Neural cell (in vitro differentiated cells): ENCODE measurements around the gene LYAR. TPM values are rescaled to one million over a fixed set of nuclear protein-coding genes. Genes with fewer than 3 reads are reported as not detected.

Experiments used
- H2AFZ ChIP-seq: fragments of 200-600, 300-800 bp; sonication (generic), shearing (Covaris generic); 2 replicates; pipeline ENCODE4 v1.6.0; 2014; ENCODE audit warnings: low read depth, mild to moderate bottlenecking, antibody characterized with exemption, low read length, moderate library complexity
- H3F3A ChIP-seq: fragments of 200-600 bp; shearing (Covaris generic); 2 replicates; pipeline ENCODE4 v1.6.1; 2016; ENCODE audit warnings: mild to moderate bottlenecking, moderate library complexity, mixed read lengths, antibody characterized with exemption, low read length; ENCODE audit not compliant: insufficient read depth, poor library complexity, severe bottlenecking
- H3K27ac ChIP-seq: fragments of 200-600, 300-800 bp; sonication (generic), shearing (Covaris generic); 2 replicates; pipeline ENCODE4 v1.5.1; 2014; ENCODE audit warnings: mild to moderate bottlenecking, low read length, moderate library complexity
- H3K27me3 ChIP-seq: fragments of 300-800, 200-600 bp; sonication (generic), shearing (Covaris generic); 2 replicates; pipeline ENCODE4 v1.6.0; 2014; ENCODE audit warnings: mild to moderate bottlenecking, low read depth, low read length, moderate library complexity; ENCODE audit not compliant: insufficient read depth
- H3K36me3 ChIP-seq: fragments of 300-800, 200-600 bp; sonication (generic), shearing (Covaris generic); 2 replicates; pipeline ENCODE4 v1.5.1; 2014; ENCODE audit warnings: mild to moderate bottlenecking, antibody characterized with exemption, low read length, moderate library complexity; ENCODE audit not compliant: insufficient read depth
- H3K4me2 ChIP-seq: fragments of 300-800, 200-600 bp; sonication (generic), shearing (Covaris generic); 2 replicates; pipeline ENCODE4 v1.6.0; 2014; ENCODE audit warnings: mild to moderate bottlenecking, low read length
- H3K4me3 ChIP-seq: fragments of 300-800, 200-600 bp; sonication (generic), shearing (Covaris generic); 2 replicates; pipeline ENCODE4 v1.5.1; 2014; ENCODE audit warnings: mild to moderate bottlenecking, low read length, moderate library complexity
- H3K79me2 ChIP-seq: fragments of 200-600 bp; shearing (Covaris generic); replicated peaks from 2 replicates; pipeline ENCODE4 v1.6.0; 2014; ENCODE audit warnings: mild to moderate bottlenecking, low read length, moderate library complexity; ENCODE audit not compliant: insufficient read depth
- H3K9ac ChIP-seq: fragments of 300-800, 200-600 bp; sonication (generic), shearing (Covaris generic); 2 replicates; pipeline ENCODE4 v1.6.1; 2016; ENCODE audit warnings: mild to moderate bottlenecking, low read length, mixed read lengths
- H3K9me2 ChIP-seq: fragments of 200-600 bp; shearing (Covaris generic); 2 replicates; pipeline ENCODE4 v1.6.1; 2016; ENCODE audit warnings: mild to moderate bottlenecking, low read length, mixed read lengths; ENCODE audit not compliant: insufficient read depth
- H3K9me3 ChIP-seq: fragments of 200-600, 300-800 bp; sonication (generic), shearing (Covaris generic); 2 replicates; pipeline ENCODE4 v1.6.1; 2016; ENCODE audit warnings: mild to moderate bottlenecking, mixed run types, low read length, moderate library complexity, mixed read lengths
- H4K20me1 ChIP-seq: fragments of 200-600 bp; shearing (Covaris generic); 2 replicates; pipeline ENCODE4 v1.6.1; 2016; ENCODE audit warnings: mild to moderate bottlenecking, mixed run types; ENCODE audit not compliant: insufficient read depth
- EP300 ChIP-seq: fragments of 450-650 bp; conservative IDR thresholded peaks from 2 replicates; pipeline ENCODE4 v1.6.1; 2014; ENCODE audit warnings: antibody characterized with exemption, mild to moderate bottlenecking, moderate library complexity; ENCODE audit not compliant: poor library complexity, severe bottlenecking
- EZH2 ChIP-seq: fragments of 200-600, 300-800 bp; shearing (Covaris generic), sonication (generic); IDR thresholded peaks from 2 replicates; pipeline ENCODE4 v1.6.1; 2014; ENCODE audit warnings: antibody characterized with exemption, low read length, borderline replicate concordance, mild to moderate bottlenecking; ENCODE audit not compliant: insufficient read depth, poor library complexity, severe bottlenecking
- MXI1 ChIP-seq: fragments of 450-650 bp; conservative IDR thresholded peaks from 2 replicates; pipeline ENCODE4 v1.6.1; 2014; ENCODE audit warnings: antibody characterized with exemption, mild to moderate bottlenecking; ENCODE audit not compliant: poor library complexity, severe bottlenecking
- POLR2AphosphoS5 ChIP-seq: IDR thresholded peaks from 2 replicates; pipeline ENCODE4 v1.6.1; 2012
- RAD21 ChIP-seq: fragments of 450-650 bp; conservative IDR thresholded peaks from 2 replicates; pipeline ENCODE4 v1.6.1; 2014; ENCODE audit warnings: antibody characterized with exemption, mild to moderate bottlenecking, moderate library complexity
- SMC3 ChIP-seq: fragments of 450-650 bp; conservative IDR thresholded peaks from 2 replicates; pipeline ENCODE4 v1.6.1; 2014; ENCODE audit warnings: antibody characterized with exemption, mild to moderate bottlenecking, moderate library complexity; ENCODE audit not compliant: poor library complexity
- TAF1 ChIP-seq: IDR thresholded peaks from 2 replicates; pipeline ENCODE4 v1.6.1; 2012; ENCODE audit warnings: low read depth
- polyA plus RNA-seq: library from polyadenylated mRNA; depleted of rRNA; stranded (reverse); fragments of >200 nt; gene quantifications from 2 replicates; pipeline ENCODE4 v1.2.3, GENCODE V29; 2014
- TF ChIP-seq, protein P1 (sequence below): fragments of 450-650 bp; IDR thresholded peaks from 2 replicates; pipeline ENCODE4 v1.5.1; 2014; ENCODE audit warnings: antibody characterized with exemption, mild to moderate bottlenecking, moderate library complexity; ENCODE audit not compliant: poor library complexity, severe bottlenecking
- TF ChIP-seq, protein P2 (sequence below): IDR thresholded peaks from 2 replicates; pipeline ENCODE4 v1.6.1; 2012; ENCODE audit warnings: borderline replicate concordance

The LYAR gene
- polyA plus RNA-seq, 1 donor from 2014 or later, result 14.7 TPM

DNA sequence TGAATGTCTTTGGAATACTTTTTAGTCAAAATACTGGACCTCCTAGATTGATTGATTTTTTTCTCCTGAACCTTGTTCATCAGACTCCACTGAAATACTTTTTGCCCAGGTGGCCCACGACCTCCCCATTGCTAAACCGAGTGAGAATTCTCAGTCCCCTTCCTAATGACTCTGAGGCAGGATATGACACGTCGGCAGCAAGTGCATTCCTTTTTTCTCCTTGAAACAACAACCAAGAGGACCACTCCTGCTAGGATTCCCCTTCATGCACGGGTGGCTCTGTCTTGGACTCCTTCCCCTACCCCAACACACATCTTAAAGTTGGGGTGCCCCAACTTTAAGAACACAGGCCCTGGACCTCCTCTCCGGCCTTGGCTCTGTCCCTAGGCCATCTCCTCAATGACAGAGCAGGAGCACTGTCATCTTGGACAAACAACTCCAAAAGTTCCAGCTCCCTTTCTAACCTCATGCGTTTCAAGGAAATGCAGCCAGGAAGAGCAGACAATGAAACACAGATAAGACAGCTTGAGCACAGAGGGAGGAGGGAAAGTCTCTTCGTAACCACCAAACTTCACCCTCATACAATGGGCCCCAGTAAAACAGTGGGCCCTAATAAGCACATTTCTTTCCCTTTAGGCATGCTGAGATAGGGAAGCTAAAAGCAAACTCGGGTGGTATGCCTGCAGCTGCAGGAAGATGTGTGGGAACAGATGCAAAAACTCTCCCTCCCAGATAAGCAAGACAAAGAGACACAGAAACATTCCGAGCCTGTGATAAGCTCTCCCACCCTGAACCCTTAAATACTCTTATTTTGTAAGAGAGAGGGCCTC is 34.0 kb upstream of the LYAR start:
- no peak overlapping the region for H2AFZ ChIP-seq
- TF ChIP-seq RAD21 (no peak), EZH2 (no peak), MXI1 (no peak), TAF1 (no peak), SMC3 (no peak), POLR2AphosphoS5 (no peak), EP300 (no peak)
- TF ChIP-seq, protein P1, sequence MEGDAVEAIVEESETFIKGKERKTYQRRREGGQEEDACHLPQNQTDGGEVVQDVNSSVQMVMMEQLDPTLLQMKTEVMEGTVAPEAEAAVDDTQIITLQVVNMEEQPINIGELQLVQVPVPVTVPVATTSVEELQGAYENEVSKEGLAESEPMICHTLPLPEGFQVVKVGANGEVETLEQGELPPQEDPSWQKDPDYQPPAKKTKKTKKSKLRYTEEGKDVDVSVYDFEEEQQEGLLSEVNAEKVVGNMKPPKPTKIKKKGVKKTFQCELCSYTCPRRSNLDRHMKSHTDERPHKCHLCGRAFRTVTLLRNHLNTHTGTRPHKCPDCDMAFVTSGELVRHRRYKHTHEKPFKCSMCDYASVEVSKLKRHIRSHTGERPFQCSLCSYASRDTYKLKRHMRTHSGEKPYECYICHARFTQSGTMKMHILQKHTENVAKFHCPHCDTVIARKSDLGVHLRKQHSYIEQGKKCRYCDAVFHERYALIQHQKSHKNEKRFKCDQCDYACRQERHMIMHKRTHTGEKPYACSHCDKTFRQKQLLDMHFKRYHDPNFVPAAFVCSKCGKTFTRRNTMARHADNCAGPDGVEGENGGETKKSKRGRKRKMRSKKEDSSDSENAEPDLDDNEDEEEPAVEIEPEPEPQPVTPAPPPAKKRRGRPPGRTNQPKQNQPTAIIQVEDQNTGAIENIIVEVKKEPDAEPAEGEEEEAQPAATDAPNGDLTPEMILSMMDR, result no peak
- TF ChIP-seq, protein P2, sequence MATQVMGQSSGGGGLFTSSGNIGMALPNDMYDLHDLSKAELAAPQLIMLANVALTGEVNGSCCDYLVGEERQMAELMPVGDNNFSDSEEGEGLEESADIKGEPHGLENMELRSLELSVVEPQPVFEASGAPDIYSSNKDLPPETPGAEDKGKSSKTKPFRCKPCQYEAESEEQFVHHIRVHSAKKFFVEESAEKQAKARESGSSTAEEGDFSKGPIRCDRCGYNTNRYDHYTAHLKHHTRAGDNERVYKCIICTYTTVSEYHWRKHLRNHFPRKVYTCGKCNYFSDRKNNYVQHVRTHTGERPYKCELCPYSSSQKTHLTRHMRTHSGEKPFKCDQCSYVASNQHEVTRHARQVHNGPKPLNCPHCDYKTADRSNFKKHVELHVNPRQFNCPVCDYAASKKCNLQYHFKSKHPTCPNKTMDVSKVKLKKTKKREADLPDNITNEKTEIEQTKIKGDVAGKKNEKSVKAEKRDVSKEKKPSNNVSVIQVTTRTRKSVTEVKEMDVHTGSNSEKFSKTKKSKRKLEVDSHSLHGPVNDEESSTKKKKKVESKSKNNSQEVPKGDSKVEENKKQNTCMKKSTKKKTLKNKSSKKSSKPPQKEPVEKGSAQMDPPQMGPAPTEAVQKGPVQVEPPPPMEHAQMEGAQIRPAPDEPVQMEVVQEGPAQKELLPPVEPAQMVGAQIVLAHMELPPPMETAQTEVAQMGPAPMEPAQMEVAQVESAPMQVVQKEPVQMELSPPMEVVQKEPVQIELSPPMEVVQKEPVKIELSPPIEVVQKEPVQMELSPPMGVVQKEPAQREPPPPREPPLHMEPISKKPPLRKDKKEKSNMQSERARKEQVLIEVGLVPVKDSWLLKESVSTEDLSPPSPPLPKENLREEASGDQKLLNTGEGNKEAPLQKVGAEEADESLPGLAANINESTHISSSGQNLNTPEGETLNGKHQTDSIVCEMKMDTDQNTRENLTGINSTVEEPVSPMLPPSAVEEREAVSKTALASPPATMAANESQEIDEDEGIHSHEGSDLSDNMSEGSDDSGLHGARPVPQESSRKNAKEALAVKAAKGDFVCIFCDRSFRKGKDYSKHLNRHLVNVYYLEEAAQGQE, result no peak
- no peak overlapping the region for H3K27ac ChIP-seq
- no peak overlapping the region for H3K9ac ChIP-seq
- no peaks in the 10 kb centered on the region for H3K9me2 ChIP-seq
- H3F3A ChIP-seq, result no peaks in the 10 kb centered on the region
- H3K36me3 ChIP-seq, result no peaks in the 10 kb centered on the region
- H3K27me3 ChIP-seq, result no peaks in the 10 kb centered on the region
- no peak overlapping the region for H3K4me3 ChIP-seq
- no peaks in the 10 kb centered on the region for H3K79me2 ChIP-seq
- H3K4me2 ChIP-seq, result no peak overlapping the region
- no peaks in the 10 kb centered on the region for H4K20me1 ChIP-seq
- H3K9me3 ChIP-seq, result no peaks in the 10 kb centered on the region

DNA sequence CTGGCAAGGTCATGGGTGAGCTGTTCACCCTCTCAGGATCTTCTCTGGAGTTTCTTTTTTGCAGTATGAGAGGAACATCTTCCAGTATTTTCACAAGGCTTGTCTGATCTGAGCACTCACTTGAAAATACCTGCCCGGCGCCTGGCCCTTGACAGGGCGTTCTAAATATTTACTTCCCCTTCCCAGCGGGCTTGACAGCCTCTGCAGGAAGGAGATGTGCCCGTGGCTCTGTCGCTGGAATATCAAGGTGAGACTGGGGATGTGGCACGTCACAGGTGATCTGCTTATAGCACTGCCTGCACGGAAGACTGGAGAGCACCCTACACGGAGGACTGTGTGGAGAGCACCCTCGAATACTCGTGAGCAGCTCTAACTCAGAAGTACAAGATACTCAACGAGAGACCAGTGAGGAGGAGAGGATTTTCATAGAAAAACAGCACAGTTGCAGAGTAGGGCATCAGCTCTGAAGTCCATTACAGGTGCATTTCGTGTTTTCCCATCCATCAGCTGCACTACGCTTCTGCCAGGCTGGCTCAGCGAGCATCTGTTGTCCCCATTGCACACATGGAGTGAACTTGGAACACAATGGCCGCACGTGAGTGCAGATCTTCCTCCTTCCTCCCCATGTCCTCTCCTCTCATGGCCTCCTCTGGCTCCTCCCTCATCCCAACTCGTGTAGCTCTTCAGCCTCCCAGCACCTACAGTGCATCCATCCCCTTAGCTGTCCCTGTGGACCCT is 32.2 kb upstream of the LYAR start:
- H3K27ac ChIP-seq, result no peak overlapping the region
- TF ChIP-seq MXI1 (no peak), EZH2 (no peak)
- H3K4me3 ChIP-seq, result no peak overlapping the region
- H3K36me3 ChIP-seq, result no peaks in the 10 kb centered on the region
- H3K9me3 ChIP-seq, result no peaks in the 10 kb centered on the region
- H3K4me2 ChIP-seq, result no peak overlapping the region
- no peak overlapping the region for H3K9ac ChIP-seq
- no peaks in the 10 kb centered on the region for H4K20me1 ChIP-seq
- H2AFZ ChIP-seq, result no peak overlapping the region
- no peaks in the 10 kb centered on the region for H3K27me3 ChIP-seq
- H3K9me2 ChIP-seq, result no peaks in the 10 kb centered on the region
- no peaks in the 10 kb centered on the region for H3K79me2 ChIP-seq
- no peaks in the 10 kb centered on the region for H3F3A ChIP-seq
